Mucosa of gallbladder (tissue), 1 donor: ENCODE data around the gene CDIPT. TPM values are rescaled to one million over a fixed set of nuclear protein-coding genes. Genes with fewer than 3 reads are reported as not detected.

Experiments
- DNase-seq: peaks from one replicate; pipeline ENCODE4 v3.0.0-alpha.2; 2020; ENCODE audit warnings: low spot score
- total RNA-seq: library from RNA; stranded (reverse); gene quantifications from one replicate; pipeline ENCODE4 v1.2.1, GENCODE V29; 2021
- donor health status: DM: no; HTN: no; CAD: no.

Gene CDIPT
- total RNA-seq, 1 donor from 2014 or later = 110 TPM

- no peak for DNase-seq
Measured at GRCh38 chr16:29810699-29811169, 52.3 kb downstream of the CDIPT start.

GRCh38 chr16:29809850-29810698 is 53.0 kb downstream of the CDIPT start:
- no peak for DNase-seq

- DNase-seq = no peak
Measured at GRCh38 chr16:29809031-29809747, 53.8 kb downstream of the CDIPT start.

Other genes starting within 250 kb of the CDIPT start
- gene SPN, start 200.0 kb downstream of the CDIPT start, total RNA-seq = 9.0 TPM
- gene QPRT, start 184.0 kb downstream of the CDIPT start, total RNA-seq = 17.2 TPM
- gene C16orf54, start 117.2 kb downstream of the CDIPT start, total RNA-seq = 3.0 TPM
- gene ZG16, start 85.0 kb downstream of the CDIPT start, total RNA-seq = not detected
- 21.6 TPM for gene KIF22, start 72.5 kb downstream of the CDIPT start, total RNA-seq
- 192 TPM for gene MAZ, start 56.7 kb downstream of the CDIPT start, total RNA-seq
- gene PRRT2, start 51.0 kb downstream of the CDIPT start, total RNA-seq = 20.8 TPM
- gene PAGR1, start 47.1 kb downstream of the CDIPT start, total RNA-seq = 38.9 TPM
- gene MVP, start 42.8 kb downstream of the CDIPT start, total RNA-seq = 253 TPM
- 113 TPM for gene SEZ6L2, start 36.3 kb upstream of the CDIPT start, total RNA-seq
- 94.5 TPM for gene ASPHD1, start 37.3 kb upstream of the CDIPT start, total RNA-seq
- gene KCTD13, start 63.0 kb upstream of the CDIPT start, total RNA-seq = 28.4 TPM
- 167 TPM for gene TMEM219, start 98.9 kb upstream of the CDIPT start, total RNA-seq
- gene TAOK2, start 110.6 kb upstream of the CDIPT start, total RNA-seq = 67.3 TPM
- 16.3 TPM for gene HIRIP3, start 132.4 kb upstream of the CDIPT start, total RNA-seq
- 88.4 TPM for gene INO80E, start 133.0 kb upstream of the CDIPT start, total RNA-seq
- 18.8 TPM for gene DOC2A, start 147.8 kb upstream of the CDIPT start, total RNA-seq
- gene C16orf92, start 160.0 kb upstream of the CDIPT start, total RNA-seq = not detected
- not detected for gene TLCD3B, start 168.0 kb upstream of the CDIPT start, total RNA-seq
- gene ALDOA, start 202.5 kb upstream of the CDIPT start, total RNA-seq = 1,422 TPM
- gene PPP4C, start 212.8 kb upstream of the CDIPT start, total RNA-seq = 95.3 TPM
- 3.7 TPM for gene TBX6, start 228.7 kb upstream of the CDIPT start, total RNA-seq
- gene YPEL3, start 233.0 kb upstream of the CDIPT start, total RNA-seq = 81.7 TPM